HCT116 (cell line): ENCODE measurements around the gene CCDC124. TPM values are rescaled to one million over a fixed set of nuclear protein-coding genes. Genes with fewer than 3 reads are reported as not detected.

Experiments used
- ATAC-seq: fragments of 200-7000 bp; cut with Tn5 transposase; 2 replicates; pipeline ENCODE4 v1.9.1; 2020; ENCODE audit warnings: mild to moderate bottlenecking, moderate library complexity
- BruUV-seq: library from RNA; stranded (reverse); fragments of 400-500 nt; replicated peaks from 2 replicates; lab custom pipeline; 2021; lab: Mats Ljungman, UMichigan
- CTCF ChIA-PET: fragments of 300-600 bp; sonication (Branson Sonifier 250); formaldehyde crosslinking; loops from one replicate; lab custom pipeline; 2021; ENCODE audit warnings: antibody characterized with exemption; lab: Charles Lee
- POLR2A ChIA-PET: fragments of 300-600, 350-600 bp; sonication (Branson Sonifier 250); formaldehyde crosslinking; loops from one replicate; lab custom pipeline; 2021; ENCODE audit warnings: antibody characterized with exemption; lab: Charles Lee
- RAD21 ChIA-PET, 2 experiments: fragments of 300-600 bp; sonication (Branson Sonifier 250); formaldehyde crosslinking; loops; one replicate each; lab custom pipeline; 2023; ENCODE audit warnings: low total read pairs in 2 of 2; ENCODE audit not compliant: uncharacterized antibody in 2 of 2, unreplicated experiment in 2 of 2, low non-redundant PET in 1 of 2; lab: Charles Lee
- DNase-seq: peaks from one replicate; pipeline ENCODE4 v3.0.0-alpha.2; 2010; ENCODE audit warnings: low read depth, low spot score
- H2AFZ ChIP-seq: fragments of 200-600 bp; shearing (Covaris generic), sonication (generic); 2 replicates; pipeline ENCODE4 v1.6.1; 2017; ENCODE audit warnings: low read depth, mixed run types, mixed read lengths, antibody characterized with exemption, low read length; ENCODE audit not compliant: poor library complexity, severe bottlenecking
- H3K27ac ChIP-seq: 2 replicates; pipeline ENCODE4 v1.5.1; 2012; ENCODE audit warnings: low read depth, low read length
- H3K27me3 ChIP-seq: fragments of 200-600 bp; sonication (generic); 2 replicates; pipeline ENCODE4 v1.6.1; 2016; ENCODE audit warnings: mixed run types, low read length, mixed read lengths; ENCODE audit not compliant: insufficient read depth
- H3K36me3 ChIP-seq, 2 experiments: fragments of 200-500 bp in 1 of 2; fragments of 200-600 bp in 1 of 2; sonication (Bioruptor generic) in 1 of 2; sonication (generic) in 1 of 2; 2 replicates each; pipeline versions ENCODE4 v1.5.1 to v1.6.1; 2014 to 2016; ENCODE audit warnings: low read length in 2 of 2, inconsistent platforms in 1 of 2, mixed read lengths in 1 of 2, mixed run types in 1 of 2; ENCODE audit not compliant: insufficient read depth in 2 of 2, control insufficient read depth in 1 of 2
- H3K4me1 ChIP-seq, 2 experiments: fragments of 200-600 bp in 1 of 2; sonication (generic) in 1 of 2; 2 replicates each; pipeline versions ENCODE4 v1.5.1 to v1.6.1; 2012 to 2017; ENCODE audit warnings: low read length in 2 of 2, inconsistent platforms in 1 of 2, mild to moderate bottlenecking in 1 of 2, mixed read lengths in 1 of 2, mixed run types in 1 of 2, moderate library complexity in 1 of 2; ENCODE audit not compliant: insufficient read depth in 2 of 2, control insufficient read depth in 1 of 2
- H3K4me2 ChIP-seq: fragments of 200-600 bp; sonication (generic); 2 replicates; pipeline ENCODE4 v1.6.1; 2017; ENCODE audit warnings: mixed run types, low read length, mixed read lengths
- H3K4me3 ChIP-seq, 2 experiments: fragments of 200-600 bp in 1 of 2; sonication (generic) in 1 of 2; replicated peaks in 1 of 2; 2 replicates each; pipeline ENCODE4 v1.5.1; 2011 to 2016; ENCODE audit warnings: low read length in 2 of 2, control low read depth in 1 of 2, low read depth in 1 of 2, mild to moderate bottlenecking in 1 of 2, mixed read lengths in 1 of 2, mixed run types in 1 of 2
- H3K79me2 ChIP-seq: fragments of 200-600 bp; sonication (generic); 2 replicates; pipeline ENCODE4 v1.6.1; 2017; ENCODE audit warnings: mild to moderate bottlenecking, mixed run types, low read length, moderate library complexity, mixed read lengths; ENCODE audit not compliant: insufficient read depth
- H3K9ac ChIP-seq: fragments of 200-600 bp; sonication (generic); 2 replicates; pipeline ENCODE4 v1.6.1; 2016; ENCODE audit warnings: low read length, mixed read lengths
- H3K9me2 ChIP-seq: fragments of 200-600 bp; sonication (generic), shearing (Covaris generic); 2 replicates; pipeline ENCODE4 v1.6.1; 2017; ENCODE audit warnings: mixed run types, mild to moderate bottlenecking, moderate library complexity; ENCODE audit not compliant: insufficient read depth
- H3K9me3 ChIP-seq, 2 experiments: fragments of 200-500 bp in 1 of 2; fragments of 200-600 bp in 1 of 2; sonication (Bioruptor generic) in 1 of 2; sonication (generic) in 1 of 2; 2 replicates each; pipeline ENCODE4 v1.6.1; 2014 to 2017; ENCODE audit warnings: low read length in 2 of 2, mixed read lengths in 2 of 2, inconsistent platforms in 1 of 2, low read depth in 1 of 2, mild to moderate bottlenecking in 1 of 2, mixed run types in 1 of 2, moderate library complexity in 1 of 2; ENCODE audit not compliant: control insufficient read depth in 1 of 2, insufficient read depth in 1 of 2
- H4K20me1 ChIP-seq: fragments of 200-600 bp; sonication (generic), shearing (Covaris generic); 2 replicates; pipeline ENCODE4 v1.6.1; 2017; ENCODE audit warnings: mixed run types, mild to moderate bottlenecking, moderate library complexity; ENCODE audit not compliant: insufficient read depth
- CBX3 ChIP-seq: IDR thresholded peaks from 2 replicates; pipeline ENCODE4 v1.6.1; 2012; ENCODE audit warnings: low read depth
- EGR1 ChIP-seq: IDR thresholded peaks from 2 replicates; pipeline ENCODE4 v1.6.1; 2012; ENCODE audit warnings: low read depth
- ELF1 ChIP-seq: IDR thresholded peaks from 2 replicates; pipeline ENCODE4 v1.6.1; 2012; ENCODE audit warnings: low read depth, borderline replicate concordance
- FOSL1 ChIP-seq: IDR thresholded peaks from 2 replicates; pipeline ENCODE4 v1.6.1; 2012; ENCODE audit warnings: low read depth
- JUND ChIP-seq: IDR thresholded peaks from 2 replicates; pipeline ENCODE4 v1.6.1; 2012
- MAX ChIP-seq: IDR thresholded peaks from 2 replicates; pipeline ENCODE4 v1.6.1; 2012
- POLR2A ChIP-seq: IDR thresholded peaks from 2 replicates; pipeline ENCODE4 v1.7.0; 2011; ENCODE audit warnings: borderline replicate concordance; ENCODE audit not compliant: insufficient read depth, insufficient read length; ENCODE audit errors: extremely low read depth
- REST ChIP-seq: IDR thresholded peaks from 2 replicates; pipeline ENCODE4 v1.6.1; 2012; ENCODE audit warnings: low read depth
- SP1 ChIP-seq: IDR thresholded peaks from 2 replicates; pipeline ENCODE4 v1.6.1; 2012; ENCODE audit warnings: low read depth
- SRF ChIP-seq: IDR thresholded peaks from 2 replicates; pipeline ENCODE4 v1.6.1; 2012; ENCODE audit warnings: low read depth
- TCF7L2 ChIP-seq: IDR thresholded peaks from 2 replicates; pipeline ENCODE4 v1.7.0; 2011; ENCODE audit warnings: borderline replicate concordance, inconsistent platforms; ENCODE audit not compliant: insufficient read depth, insufficient read length; ENCODE audit errors: extremely low read depth
- YY1 ChIP-seq: IDR thresholded peaks from 2 replicates; pipeline ENCODE4 v1.6.1; 2011; ENCODE audit warnings: low read length, low read depth, moderate library complexity, mild to moderate bottlenecking; ENCODE audit not compliant: insufficient replicate concordance; ENCODE audit errors: extremely low read depth
- ZFX ChIP-seq: fragments of 450-650 bp; IDR thresholded peaks from 2 replicates; pipeline ENCODE4 v1.6.1; 2017
- intact Hi-C: fragments of 100-400 bp; cut with micrococcal nuclease; formaldehyde crosslinking; loops from 2 replicates; pipeline ENCODE4 v1.10.0; 2022
- total RNA-seq: library from RNA; stranded (reverse); gene quantifications from one replicate; pipeline ENCODE4 v1.2.1, GENCODE V29; 2021; ENCODE audit not compliant: unreplicated experiment

Gene CCDC124
- total RNA-seq, 1 experiment from 2014 or later, result 177 TPM

GRCh38 chr19:17889609-17890214, 43.1 kb upstream of the CCDC124 start:
- Histone ChIP-seq H3K27me3 (peaks cover 9% of the 10 kb centered on the region; the same call in 1 of the 2 replicates), H3K9ac (no peak overlapping the region), H3K9me3 (no peaks in the 10 kb centered on the region), H3K4me2 (no peak overlapping the region), H3K4me1 (no peaks in the 10 kb centered on the region), H3K27ac (no peak overlapping the region), H3K9me2 (no peaks in the 10 kb centered on the region), H3K36me3 (no peaks in the 10 kb centered on the region)
- no peak; the same call in 1 of the 2 replicates for ATAC-seq
- POLR2A ChIA-PET, result no interaction called here
- intact Hi-C loops, result no loop called here
- TF ChIP-seq SP1 (no peak), REST (peak; percentile 95)
- TF ChIP-seq, all 23 proteins: peak for 1
- Histone ChIP-seq H4K20me1 (no peaks in the 10 kb centered on the region), H2AFZ (no peak overlapping the region), H3K4me3 (no peak overlapping the region), H3K79me2 (no peaks in the 10 kb centered on the region)
- ChIA-PET RAD21 (interaction anchor here in 1 of 2 experiments (0.7 kb wide), 1 partner anchor 952 kb away, joined by 4 read pairs; no protein-coding TSS in a partner anchor), CTCF (no interaction called here)
- no TSS peak for BruUV-seq
- no peak for DNase-seq

- no peak overlapping the region for H3K27ac ChIP-seq
- no peaks in the 10 kb centered on the region for H3K9me3 ChIP-seq
- ChIA-PET POLR2A (no interaction called here), CTCF (no interaction called here), RAD21 (no interaction called here)
- no peak for ATAC-seq
- peaks cover 9% of the 10 kb centered on the region; the same call in 1 of the 2 replicates for H3K27me3 ChIP-seq
- no peak overlapping the region for H3K4me2 ChIP-seq
- intact Hi-C loops, result no loop called here
- no peaks in the 10 kb centered on the region for H3K9me2 ChIP-seq
- DNase-seq, result no peak
- H2AFZ ChIP-seq, result no peak overlapping the region
- no peak overlapping the region for H3K4me3 ChIP-seq
- H3K79me2 ChIP-seq, result no peaks in the 10 kb centered on the region
- no TSS peak for BruUV-seq
- H3K4me1 ChIP-seq, result no peaks in the 10 kb centered on the region
- no peak overlapping the region for H3K9ac ChIP-seq
- H3K36me3 ChIP-seq, result no peaks in the 10 kb centered on the region
- H4K20me1 ChIP-seq, result no peaks in the 10 kb centered on the region
- TF ChIP-seq ELF1 (no peak), CBX3 (no peak), POLR2A (no peak), YY1 (no peak), SRF (no peak), ZFX (no peak), REST (no peak), JUND (no peak), FOSL1 (no peak), MAX (no peak), EGR1 (no peak), TCF7L2 (no peak)
Measured at GRCh38 chr19:17893766-17894165, 39.0 kb upstream of the CCDC124 start.
